GM12891 (cell line): Measurements from ENCODE around the gene ENAH.

ENCODE experiments used
- POLR2A ChIP-seq: IDR thresholded peaks from 2 replicates; pipeline ENCODE4 v1.6.1; 2011; ENCODE audit warnings: low read depth, low read length, control low read depth
- POLR2AphosphoS5 ChIP-seq: IDR thresholded peaks from 2 replicates; pipeline ENCODE4 v1.6.1; 2011; ENCODE audit warnings: low read depth, low read length, control low read depth
- TAF1 ChIP-seq: IDR thresholded peaks from 2 replicates; pipeline ENCODE4 v1.6.1; 2011; ENCODE audit warnings: low read depth, low read length, control low read depth

DNA sequence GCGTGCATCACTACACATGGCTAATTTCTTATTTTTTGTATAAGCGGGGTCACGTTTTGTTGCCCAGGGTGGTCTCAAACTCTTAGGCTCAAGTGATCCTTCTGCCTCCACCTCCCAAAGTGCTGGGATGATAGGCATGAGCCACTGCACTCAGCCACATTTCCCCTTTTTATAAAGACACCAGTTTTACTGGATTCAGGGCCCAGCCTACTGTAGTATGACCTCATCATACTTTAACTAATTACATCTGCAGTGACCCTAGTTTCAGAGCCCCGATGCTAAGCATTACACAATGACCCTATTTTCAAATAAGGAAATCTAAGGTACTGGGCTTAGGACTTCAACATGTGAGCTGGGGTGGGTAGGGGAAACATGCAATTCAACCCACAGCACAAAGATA, 31.8 kb upstream of the ENAH start:
- TF ChIP-seq POLR2A, result no peak
- no peak for TF ChIP-seq POLR2AphosphoS5
- no peak for TF ChIP-seq TAF1
